Epithelial cell of esophagus (primary cell): ENCODE measurements around the gene CCKAR.

ENCODE experiments used
- DNase-seq: peaks from one replicate; pipeline ENCODE4 v3.0.0; 2010; ENCODE audit warnings: low read depth
- H3K4me3 ChIP-seq: 2 replicates; pipeline ENCODE4 v1.5.1; 2011; ENCODE audit warnings: mild to moderate bottlenecking, low read length, control low read depth
- CTCF ChIP-seq: IDR thresholded peaks from 2 replicates; pipeline ENCODE4 v1.5.1; 2011; ENCODE audit warnings: low read depth, mild to moderate bottlenecking, low read length, control low read depth, inconsistent platforms; ENCODE audit not compliant: insufficient read depth; ENCODE audit errors: missing control alignments

Gene CCKAR

GRCh38 chr4:26452565-26453531 is 37.4 kb downstream of the CCKAR start:
- peak; percentile 44 for DNase-seq
- H3K4me3 ChIP-seq: no peak overlapping the region
- no peak for TF ChIP-seq CTCF

- TF ChIP-seq CTCF: no peak
Measured at GRCh38 chr4:26451597-26451996, 38.7 kb downstream of the CCKAR start.

GRCh38 chr4:26450418-26450817 is 39.9 kb downstream of the CCKAR start:
- no peak for DNase-seq
- no peak for TF ChIP-seq CTCF
- no peak overlapping the region for H3K4me3 ChIP-seq

More at GRCh38 chr4:26451597-26451996, 38.7 kb downstream of the CCKAR start:
- DNase-seq: no peak
- H3K4me3 ChIP-seq: no peak overlapping the region

- H3K4me3 ChIP-seq: no peak overlapping the region
- DNase-seq: no peak
- TF ChIP-seq CTCF: no peak
Measured at GRCh38 chr4:26447378-26447777, 42.9 kb downstream of the CCKAR start.

- no peak for DNase-seq
- H3K4me3 ChIP-seq: no peak overlapping the region
- no peak for TF ChIP-seq CTCF
Measured at GRCh38 chr4:26441771-26442170, 48.5 kb downstream of the CCKAR start.

GRCh38 chr4:26441102-26441501 is 49.2 kb downstream of the CCKAR start:
- TF ChIP-seq CTCF: no peak
- H3K4me3 ChIP-seq: no peak overlapping the region
- peak; percentile 43 for DNase-seq

- H3K4me3 ChIP-seq: no peak overlapping the region
- TF ChIP-seq CTCF: no peak
- DNase-seq: peak; percentile 44
Measured at GRCh38 chr4:26434030-26434639, 56.1 kb downstream of the CCKAR start.
